Stimulated activated naive B cell treated with anti-CD40 and anti-IgM and Interleukin-4, amounts not matched to agents 10 μg/mL and 1 μg/mL and 100 μg/mL, for 72 hours (primary cell): Measurements from ENCODE around the gene MEX3D.

Experiments
- ATAC-seq, 2 donors: fragments of 150-1000 bp; cut with Tn5 transposase; replicated peaks; 2 replicates each; pipeline ENCODE4 v1.10.0; 2021; ENCODE audit warnings: moderate library complexity in 1 of 2
- DNase-seq: peaks from one replicate; pipeline ENCODE4 v3.0.0; 2021
- H3K27ac Mint-ChIP-seq: one replicate; pipeline ENCODE4 v1.8.0; 2022; ENCODE audit warnings: mild to moderate bottlenecking, mixed read lengths
- H3K27me3 Mint-ChIP-seq, 2 donors: one replicate each; pipeline ENCODE4 v1.8.0; 2022; ENCODE audit warnings: mixed read lengths in 2 of 2
- H3K36me3 Mint-ChIP-seq, 2 donors: one replicate each; pipeline ENCODE4 v1.8.0; 2022; ENCODE audit warnings: mixed read lengths in 2 of 2, mild to moderate bottlenecking in 1 of 2
- H3K4me1 Mint-ChIP-seq, 2 donors: one replicate each; pipeline ENCODE4 v1.8.0; 2022; ENCODE audit warnings: mixed read lengths in 2 of 2, mild to moderate bottlenecking in 1 of 2
- H3K4me3 Mint-ChIP-seq, 2 donors: one replicate each; pipeline ENCODE4 v1.8.0; 2022; ENCODE audit warnings: mild to moderate bottlenecking in 2 of 2, mixed read lengths in 2 of 2, moderate library complexity in 1 of 2
- H3K9me3 Mint-ChIP-seq, 2 donors: one replicate each; pipeline ENCODE4 v1.8.0; 2022; ENCODE audit warnings: mixed read lengths in 2 of 2, mild to moderate bottlenecking in 1 of 2

Gene MEX3D

GRCh38 chr19:1528596-1529429, 39.3 kb downstream of the MEX3D start:
- no peak for DNase-seq
- H3K4me3 Mint-ChIP-seq = no peak overlapping the region
- H3K9me3 Mint-ChIP-seq = no peaks in the 10 kb centered on the region
- H3K27me3 Mint-ChIP-seq = peaks cover 56 to 77% of the 10 kb centered on the region in 2 donors
- peaks cover 0 to 4% of the 10 kb centered on the region in 2 donors for H3K36me3 Mint-ChIP-seq
- H3K27ac Mint-ChIP-seq = no peak overlapping the region
- no peak for ATAC-seq
- peaks cover 9% of the 10 kb centered on the region in 2 donors for H3K4me1 Mint-ChIP-seq

GRCh38 chr19:1527650-1528309, 40.3 kb downstream of the MEX3D start:
- Mint-ChIP-seq H3K4me1 (peaks cover 9% of the 10 kb centered on the region in 2 donors), H3K27me3 (peaks cover 59 to 79% of the 10 kb centered on the region in 2 donors), H3K27ac (peak overlapping the region; percentile 14), H3K9me3 (no peaks in the 10 kb centered on the region), H3K36me3 (peaks cover 0 to 4% of the 10 kb centered on the region in 2 donors), H3K4me3 (no peak overlapping the region)
- DNase-seq (no peak), ATAC-seq (no peak)

- H3K27ac Mint-ChIP-seq = peak overlapping the region; percentile 14
- no peaks in the 10 kb centered on the region for H3K9me3 Mint-ChIP-seq
- peaks cover 9% of the 10 kb centered on the region in 2 donors for H3K4me1 Mint-ChIP-seq
- H3K4me3 Mint-ChIP-seq = no peak overlapping the region
- no peak for DNase-seq
- peaks cover 63 to 83% of the 10 kb centered on the region in 2 donors for H3K27me3 Mint-ChIP-seq
- ATAC-seq = no peak
- peaks cover 0 to 4% of the 10 kb centered on the region in 2 donors for H3K36me3 Mint-ChIP-seq
Observed at GRCh38 chr19:1526979-1527649, 41.0 kb downstream of the MEX3D start.

GRCh38 chr19:1526066-1526778, 41.9 kb downstream of the MEX3D start:
- DNase-seq (no peak), ATAC-seq (no peak)
- Mint-ChIP-seq H3K27me3 (peaks cover 59 to 84% of the 10 kb centered on the region in 2 donors), H3K4me1 (peaks cover 9 to 10% of the 10 kb centered on the region in 2 donors), H3K4me3 (peak overlapping the region in 1 of 2 donors; percentile 15), H3K36me3 (peaks cover 0 to 4% of the 10 kb centered on the region in 2 donors), H3K9me3 (no peaks in the 10 kb centered on the region), H3K27ac (no peak overlapping the region)

GRCh38 chr19:1525343-1525742, 42.8 kb downstream of the MEX3D start:
- no peak overlapping the region for H3K27ac Mint-ChIP-seq
- peaks cover 59 to 79% of the 10 kb centered on the region in 2 donors for H3K27me3 Mint-ChIP-seq
- ATAC-seq = no peak
- no peaks in the 10 kb centered on the region for H3K9me3 Mint-ChIP-seq
- peaks cover 0 to 4% of the 10 kb centered on the region in 2 donors for H3K36me3 Mint-ChIP-seq
- no peak overlapping the region for H3K4me3 Mint-ChIP-seq
- H3K4me1 Mint-ChIP-seq = peaks cover 9 to 10% of the 10 kb centered on the region in 2 donors
- DNase-seq = no peak

- no peak overlapping the region for H3K27ac Mint-ChIP-seq
- no peak for ATAC-seq
- H3K27me3 Mint-ChIP-seq = peaks cover 56 to 75% of the 10 kb centered on the region in 2 donors
- H3K9me3 Mint-ChIP-seq = no peaks in the 10 kb centered on the region
- peaks cover 9 to 10% of the 10 kb centered on the region in 2 donors for H3K4me1 Mint-ChIP-seq
- DNase-seq = no peak
- peaks cover 0 to 4% of the 10 kb centered on the region in 2 donors for H3K36me3 Mint-ChIP-seq
- peak overlapping the region in 1 of 2 donors; percentile 0 for H3K4me3 Mint-ChIP-seq
Observed at GRCh38 chr19:1524972-1525325, 43.2 kb downstream of the MEX3D start.

- H3K27ac Mint-ChIP-seq = no peak overlapping the region
- H3K4me3 Mint-ChIP-seq = peak overlapping the region; percentile 12 to 19
- H3K9me3 Mint-ChIP-seq = no peaks in the 10 kb centered on the region
- DNase-seq = no peak
- peaks cover 9 to 10% of the 10 kb centered on the region in 2 donors for H3K4me1 Mint-ChIP-seq
- peaks cover 0 to 4% of the 10 kb centered on the region in 2 donors for H3K36me3 Mint-ChIP-seq
- peaks cover 53 to 70% of the 10 kb centered on the region in 2 donors for H3K27me3 Mint-ChIP-seq
- no peak for ATAC-seq
Observed at GRCh38 chr19:1524287-1524971, 43.7 kb downstream of the MEX3D start.

- DNase-seq (no peak), ATAC-seq (no peak)
- peaks cover 9 to 10% of the 10 kb centered on the region in 2 donors for H3K4me1 Mint-ChIP-seq
- no peaks in the 10 kb centered on the region for H3K9me3 Mint-ChIP-seq
- peaks cover 0 to 4% of the 10 kb centered on the region in 2 donors for H3K36me3 Mint-ChIP-seq
- no peak within 1 kb of the TSS for H3K27ac Mint-ChIP-seq
- peak within 1 kb of the TSS; percentile 12 to 19 for H3K4me3 Mint-ChIP-seq
- H3K27me3 Mint-ChIP-seq = peaks cover 55 to 66% of the 10 kb centered on the region in 2 donors
Observed at GRCh38 chr19:1523412-1524286, 44.5 kb downstream of the MEX3D start, which contains the start of gene PLK5. PLK5 (plus strand) TSS chr19:1524077; CDS start chr19:1526997, 2,920 bp downstream.

GRCh38 chr19:1522838-1523237, 45.3 kb downstream of the MEX3D start:
- Mint-ChIP-seq H3K27ac (no peak overlapping the region), H3K27me3 (peaks cover 61 to 72% of the 10 kb centered on the region in 2 donors), H3K4me3 (no peak overlapping the region), H3K9me3 (no peaks in the 10 kb centered on the region), H3K4me1 (peaks cover 9 to 10% of the 10 kb centered on the region in 2 donors), H3K36me3 (peaks cover 0 to 4% of the 10 kb centered on the region in 2 donors)
- ATAC-seq (no peak), DNase-seq (no peak)

GRCh38 chr19:1522061-1522460, 46.1 kb downstream of the MEX3D start:
- peaks cover 58 to 66% of the 10 kb centered on the region in 2 donors for H3K27me3 Mint-ChIP-seq
- no peak for ATAC-seq
- no peak overlapping the region for H3K4me3 Mint-ChIP-seq
- H3K9me3 Mint-ChIP-seq = no peaks in the 10 kb centered on the region
- DNase-seq = no peak
- peaks cover 9 to 10% of the 10 kb centered on the region in 2 donors for H3K4me1 Mint-ChIP-seq
- peaks cover 0 to 4% of the 10 kb centered on the region in 2 donors for H3K36me3 Mint-ChIP-seq
- no peak overlapping the region for H3K27ac Mint-ChIP-seq

GRCh38 chr19:1521636-1522035, 46.5 kb downstream of the MEX3D start:
- Mint-ChIP-seq H3K27me3 (peaks cover 58 to 66% of the 10 kb centered on the region in 2 donors), H3K36me3 (peaks cover 0 to 4% of the 10 kb centered on the region in 2 donors), H3K9me3 (no peaks in the 10 kb centered on the region), H3K4me3 (no peak overlapping the region), H3K4me1 (peaks cover 9 to 10% of the 10 kb centered on the region in 2 donors), H3K27ac (no peak overlapping the region)
- ATAC-seq = no peak
- no peak for DNase-seq

GRCh38 chr19:1520203-1520780, 47.8 kb downstream of the MEX3D start:
- peaks cover 0 to 4% of the 10 kb centered on the region in 2 donors for H3K36me3 Mint-ChIP-seq
- peaks cover 9 to 10% of the 10 kb centered on the region in 2 donors for H3K4me1 Mint-ChIP-seq
- ATAC-seq (no peak), DNase-seq (no peak)
- H3K4me3 Mint-ChIP-seq = no peak overlapping the region
- H3K9me3 Mint-ChIP-seq = peaks cover 0 to 2% of the 10 kb centered on the region in 2 donors
- no peak overlapping the region for H3K27ac Mint-ChIP-seq
- H3K27me3 Mint-ChIP-seq = peaks cover 51 to 64% of the 10 kb centered on the region in 2 donors
